A549 treated with dexamethasone at 1 μM for 4 hours (cell line): ENCODE measurements around the gene ZMYM5. TPM values are rescaled to one million over a fixed set of nuclear protein-coding genes. Genes with fewer than 3 reads are reported as not detected.

Source experiments
- total RNA-seq: library from RNA; stranded (reverse); fragments of 200-300 nt; extraction: Qiagen RNA extraction; gene quantifications from 5 replicates; pipeline ENCODE4 v1.2.3, GENCODE V29; 2022

The ZMYM5 gene
- total RNA-seq = 5.1 to 6.4 TPM (median 5.9 TPM) in 5 replicates

GRCh38 chr13:19863323-19864023, at the start of gene ZMYM5:
ZMYM5 (minus strand) TSS chr13:19863649; CDS start chr13:19852180, 11,469 bp downstream.

GRCh38 chr13:19782727-19783682, 80.4 kb downstream of the ZMYM5 start, which contains the start of gene PSPC1:
PSPC1 (minus strand) TSS chr13:19782945; CDS start chr13:19782757, 188 bp downstream.

Other genes with a start within 250 kb of the ZMYM5 start
- 11.3 to 13.8 TPM (median 13.1 TPM) in 5 replicates for gene MPHOSPH8, start 230.0 kb downstream of the ZMYM5 start, total RNA-seq
- gene PSPC1, start 80.7 kb downstream of the ZMYM5 start, total RNA-seq = 44.0 to 51.5 TPM (median 46.3 TPM) in 5 replicates
- gene ZMYM2, start 95.1 kb upstream of the ZMYM5 start, total RNA-seq = 15.8 to 24.8 TPM (median 19.4 TPM) in 5 replicates